T47D (cell line): ENCODE results near the gene CDX1.
A peak's percentile ranks its signal among the peaks of the same experiment; 100 is the strongest.

Experiments
- DNase-seq, 2 experiments: peaks; one replicate each; pipeline versions ENCODE4 v3.0.0 to v3.0.0-alpha.2; 2011 to 2012; ENCODE audit warnings: low read depth in 1 of 2, low spot score in 1 of 2
- JUND ChIP-seq: IDR thresholded peaks from 2 replicates; pipeline ENCODE4 v1.6.1; 2012; ENCODE audit warnings: low read depth
- in situ Hi-C: cut with HindIII; loops from 2 replicates; pipeline ENCODE4 v1.10.0; 2016; ENCODE audit warnings: low sequenced_read_pairs, low pct_unique_long_range_greater_than_20kb

Gene CDX1

GRCh38 chr5:150204590-150204960 is 38.0 kb downstream of the CDX1 start:
- no peak for TF ChIP-seq JUND
- in situ Hi-C loops = no loop called here
- DNase-seq = no peak

DNA sequence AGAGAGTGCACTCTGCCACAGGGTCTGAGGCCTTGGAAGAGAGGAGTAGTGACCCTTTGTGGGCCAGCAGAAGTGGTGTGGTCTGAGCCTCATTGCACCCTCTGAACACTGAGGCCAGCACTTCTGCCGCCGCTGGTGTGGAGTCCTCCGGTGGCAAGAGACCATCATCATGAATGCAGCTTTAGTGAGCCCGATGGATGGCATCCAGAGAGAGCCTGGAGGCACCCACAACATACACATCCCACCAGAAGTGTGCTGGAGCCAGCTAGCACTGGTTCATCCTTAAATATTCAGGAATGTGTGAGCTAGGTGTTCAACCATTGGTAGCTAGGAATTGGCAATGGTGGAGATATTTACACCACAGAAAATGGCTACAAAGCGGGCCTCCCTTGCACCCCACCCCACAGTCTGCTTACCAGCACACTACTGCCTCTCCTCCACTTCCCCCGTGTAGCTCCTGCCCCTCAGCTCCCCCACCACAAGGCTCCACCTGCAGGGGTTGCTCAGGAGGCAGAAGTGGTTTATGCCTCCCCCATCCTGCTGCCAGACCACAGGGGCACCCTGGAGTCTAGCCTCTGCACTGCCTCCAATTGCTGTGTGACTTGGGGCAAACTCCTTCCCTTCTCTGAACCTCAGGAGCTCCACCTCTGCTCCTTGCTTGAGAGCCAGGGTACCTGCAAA is 39.7 kb downstream of the CDX1 start:
- DNase-seq = no peak
- in situ Hi-C loops = no loop called here

DNA sequence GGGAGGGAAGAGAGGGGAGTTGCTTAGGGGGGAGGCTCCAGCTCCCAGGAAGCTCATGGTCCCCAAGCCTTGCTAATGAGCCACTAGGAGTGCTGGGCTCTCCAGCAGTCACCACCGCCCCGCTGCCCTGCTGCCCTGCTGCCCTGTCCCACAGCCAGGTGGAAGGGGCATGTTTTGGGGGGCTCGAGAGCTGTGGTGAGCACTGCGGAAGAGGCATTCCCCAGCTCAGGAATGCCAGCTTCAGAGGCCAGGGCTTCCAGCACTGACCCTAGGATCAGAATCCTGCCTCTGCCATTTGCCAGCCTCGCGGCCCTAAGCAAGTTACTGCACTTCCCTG is 40.2 kb downstream of the CDX1 start:
- in situ Hi-C loops = no loop called here
- no peak for DNase-seq
- TF ChIP-seq JUND = no peak

More for the DNA sequence above, 39.7 kb downstream of the CDX1 start:
- TF ChIP-seq JUND = no peak

- no peak for TF ChIP-seq JUND
- DNase-seq = no peak
- in situ Hi-C loops = no loop called here
Measured at GRCh38 chr5:150208187-150209098, 41.9 kb downstream of the CDX1 start.

- DNase-seq = peak; percentile 72 to 86
- in situ Hi-C loops = no loop called here
- no peak for TF ChIP-seq JUND
Measured at GRCh38 chr5:150209099-150209635, 42.6 kb downstream of the CDX1 start.

DNA sequence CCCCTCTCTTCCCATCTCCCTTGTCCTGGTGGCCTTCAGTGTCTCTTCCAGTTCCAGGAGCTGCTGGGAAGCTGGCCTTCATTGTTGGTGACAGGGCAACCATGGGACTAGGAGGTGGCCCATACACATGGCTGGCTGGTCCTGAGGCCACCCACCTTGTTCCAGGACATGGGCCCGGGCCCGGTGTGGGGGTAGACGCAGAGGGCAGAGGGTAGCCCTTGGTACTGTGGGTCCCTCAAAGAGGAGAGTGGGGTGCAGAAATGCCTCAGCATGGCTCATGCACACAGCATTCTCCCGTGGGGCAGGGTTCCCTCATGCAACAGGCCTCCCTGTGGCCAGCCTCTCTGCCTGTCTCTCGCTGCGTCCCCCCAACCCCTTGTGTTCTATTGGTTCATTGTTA is 44.1 kb downstream of the CDX1 start:
- no peak for DNase-seq
- no peak for TF ChIP-seq JUND
- in situ Hi-C loops = no loop called here

DNA sequence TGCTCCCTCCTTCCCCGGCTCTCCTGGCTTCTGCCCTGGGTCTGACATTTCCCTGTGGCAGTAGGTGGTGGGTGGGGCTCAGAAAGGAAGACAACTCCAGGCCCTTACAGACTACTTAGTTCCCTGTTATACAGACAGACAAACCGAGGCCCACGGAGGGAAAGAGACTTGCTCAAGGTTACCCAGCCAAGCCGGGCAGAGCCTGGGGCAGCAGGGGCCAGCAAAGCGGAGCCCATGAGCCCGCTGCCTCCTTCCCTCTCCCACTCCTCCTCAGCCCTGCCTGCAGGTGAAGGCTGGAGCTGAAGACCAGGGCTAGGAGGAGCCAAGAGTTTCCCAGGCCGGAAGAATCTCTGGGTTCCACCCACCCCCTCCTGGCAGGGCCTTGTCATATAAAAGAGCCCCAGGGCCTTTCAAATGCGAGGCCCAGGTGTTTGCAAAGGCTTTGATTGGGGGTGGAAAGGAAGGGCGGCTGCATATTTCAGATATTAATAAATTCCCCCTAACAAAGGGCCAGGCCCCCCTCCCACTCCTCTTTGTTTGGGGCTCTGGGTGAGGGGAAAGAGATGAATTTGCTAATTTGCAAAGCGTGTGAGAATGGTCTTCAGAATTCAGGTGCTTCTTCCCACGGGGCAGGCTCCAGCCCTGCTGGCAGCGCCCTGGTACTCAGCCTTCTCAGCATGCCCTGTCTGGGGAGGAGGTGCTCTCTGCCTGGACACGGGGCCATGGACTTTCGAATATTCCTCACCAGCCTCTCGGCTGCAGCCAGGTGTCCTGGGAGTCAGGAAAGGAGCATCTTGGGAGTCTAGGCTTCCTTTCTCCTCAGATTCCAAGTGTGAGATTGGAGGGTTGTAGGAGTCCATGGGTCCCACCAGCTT is 44.8 kb downstream of the CDX1 start:
- in situ Hi-C loops = no loop called here
- no peak for TF ChIP-seq JUND
- DNase-seq = peak in 1 of 2 experiments; percentile 38

GRCh38 chr5:150213530-150213929 is 47.0 kb downstream of the CDX1 start:
- in situ Hi-C loops = no loop called here
- TF ChIP-seq JUND = no peak
- no peak for DNase-seq

DNA sequence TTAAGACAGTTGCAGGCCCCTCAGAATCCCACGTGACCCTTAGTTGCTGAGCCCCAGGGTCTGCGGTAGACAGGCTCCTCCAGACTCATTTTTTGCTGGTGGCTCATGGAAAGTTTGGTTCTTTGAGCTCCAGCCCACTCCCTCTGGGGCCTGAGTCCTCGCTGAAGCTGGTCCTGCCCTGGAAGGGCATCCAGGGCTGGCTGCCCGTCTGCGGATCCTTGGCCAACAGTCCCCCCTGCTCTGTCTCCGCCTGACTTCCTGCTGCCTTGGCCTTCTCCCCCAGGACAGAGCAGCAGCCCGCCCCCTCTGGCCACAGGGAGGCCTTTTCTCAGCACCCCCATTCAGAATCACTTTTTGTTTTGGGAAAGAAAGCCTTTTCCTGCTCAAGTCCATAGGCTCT is 47.7 kb downstream of the CDX1 start:
- in situ Hi-C loops = no loop called here
- no peak for TF ChIP-seq JUND
- DNase-seq = no peak

DNA sequence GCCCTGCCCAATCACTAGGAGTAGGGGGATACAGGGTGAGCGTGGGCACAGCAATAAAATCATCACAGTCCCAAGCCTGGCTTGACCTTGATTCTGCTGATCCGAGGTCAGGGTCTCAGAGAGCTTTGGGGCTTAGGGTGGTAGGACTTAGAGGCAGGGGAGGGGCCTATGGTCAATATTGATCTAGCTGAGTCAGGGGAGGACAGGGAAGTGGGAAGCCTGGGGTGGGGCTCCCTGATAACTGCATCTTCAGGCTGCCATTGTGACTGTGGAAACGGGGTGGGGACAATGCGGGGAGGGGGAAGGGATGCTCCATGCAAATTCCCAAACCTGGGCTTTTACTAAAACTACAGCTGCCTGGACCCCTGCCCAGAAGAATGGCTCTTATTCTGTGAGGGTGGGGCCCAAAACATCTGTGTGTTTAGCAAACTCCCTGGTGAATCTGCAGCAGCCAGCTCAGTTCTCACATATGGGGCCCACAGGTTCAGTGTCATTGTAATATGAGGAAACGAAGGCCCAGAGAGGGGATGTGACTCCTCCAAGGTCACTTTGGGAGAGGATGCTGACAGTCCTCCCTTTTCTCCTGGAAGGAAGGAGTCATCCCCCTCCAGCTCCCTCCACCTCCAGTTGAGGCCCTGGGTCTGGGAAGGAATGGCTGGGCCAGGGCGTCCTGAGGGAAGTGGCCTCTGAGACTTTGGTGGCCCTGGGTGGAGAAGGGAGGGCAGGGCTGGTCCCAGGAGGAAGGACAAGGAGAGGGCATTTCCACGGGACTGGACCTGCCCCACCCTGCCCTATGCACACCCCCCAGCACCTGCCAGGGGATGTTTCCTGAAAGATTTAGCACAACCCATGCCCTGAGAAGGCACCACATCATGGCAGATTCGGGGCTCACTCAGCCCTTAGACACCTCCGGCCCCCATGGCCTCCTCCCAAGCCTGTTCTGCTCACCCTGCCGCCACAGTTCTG is 49.7 kb downstream of the CDX1 start:
- in situ Hi-C loops = no loop called here
- no peak for TF ChIP-seq JUND
- no peak for DNase-seq

GRCh38 chr5:150217038-150217437 is 50.5 kb downstream of the CDX1 start:
- in situ Hi-C loops = no loop called here
- DNase-seq = no peak
- TF ChIP-seq JUND = no peak
